ENCODE data around the gene LAMA2. TPM values are rescaled to one million over a fixed set of nuclear protein-coding genes. Genes with fewer than 3 reads are reported as not detected.

LAMA2 gene
- total RNA-seq, 1 experiment from 2014 or later = 2.2 TPM

DNA sequence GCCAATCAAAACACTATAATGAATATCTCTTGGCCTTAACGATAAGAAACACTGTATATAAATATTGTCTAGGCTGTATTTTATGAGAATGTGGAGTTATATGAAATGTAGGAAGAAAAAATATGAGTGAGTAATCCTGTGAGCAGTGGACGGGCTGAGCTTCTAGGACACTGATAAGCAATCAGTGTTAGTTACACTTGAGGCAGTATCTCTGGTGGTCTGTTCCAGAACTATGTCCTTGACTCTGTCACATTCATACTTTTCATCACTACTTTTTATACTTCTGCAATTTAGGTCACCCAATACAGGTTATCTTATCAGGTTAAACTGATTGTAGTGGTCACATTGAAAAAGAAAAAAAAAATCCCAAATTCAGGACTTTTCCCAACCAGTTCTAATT lies 360.4 kb downstream of the LAMA2 start:
- DNase-seq (ENCODE audit: unreplicated experiment) = no peak
- no peaks in the 10 kb centered on the region for H3K36me3 Mint-ChIP-seq (ENCODE audit: insufficient read depth, unreplicated experiment)
- no peak overlapping the region for H3K27ac Mint-ChIP-seq (ENCODE audit: low read depth, unreplicated experiment)
- H3K4me1 Mint-ChIP-seq (ENCODE audit: insufficient read depth, unreplicated experiment) = peaks cover 5% of the 10 kb centered on the region
- H3K27me3 Mint-ChIP-seq (ENCODE audit: insufficient read depth, unreplicated experiment) = peaks cover 38% of the 10 kb centered on the region
- TF ChIP-seq, protein P1, sequence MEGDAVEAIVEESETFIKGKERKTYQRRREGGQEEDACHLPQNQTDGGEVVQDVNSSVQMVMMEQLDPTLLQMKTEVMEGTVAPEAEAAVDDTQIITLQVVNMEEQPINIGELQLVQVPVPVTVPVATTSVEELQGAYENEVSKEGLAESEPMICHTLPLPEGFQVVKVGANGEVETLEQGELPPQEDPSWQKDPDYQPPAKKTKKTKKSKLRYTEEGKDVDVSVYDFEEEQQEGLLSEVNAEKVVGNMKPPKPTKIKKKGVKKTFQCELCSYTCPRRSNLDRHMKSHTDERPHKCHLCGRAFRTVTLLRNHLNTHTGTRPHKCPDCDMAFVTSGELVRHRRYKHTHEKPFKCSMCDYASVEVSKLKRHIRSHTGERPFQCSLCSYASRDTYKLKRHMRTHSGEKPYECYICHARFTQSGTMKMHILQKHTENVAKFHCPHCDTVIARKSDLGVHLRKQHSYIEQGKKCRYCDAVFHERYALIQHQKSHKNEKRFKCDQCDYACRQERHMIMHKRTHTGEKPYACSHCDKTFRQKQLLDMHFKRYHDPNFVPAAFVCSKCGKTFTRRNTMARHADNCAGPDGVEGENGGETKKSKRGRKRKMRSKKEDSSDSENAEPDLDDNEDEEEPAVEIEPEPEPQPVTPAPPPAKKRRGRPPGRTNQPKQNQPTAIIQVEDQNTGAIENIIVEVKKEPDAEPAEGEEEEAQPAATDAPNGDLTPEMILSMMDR (IDR thresholded peaks at IDR 0.05; ENCODE audit: unreplicated experiment) = no peak
- intact Hi-C loops (cut with micrococcal nuclease) = no loop called here
- ChIA-PET CTCF (interaction anchor here (0.7 kb wide), 2 partner anchors 723 to 1369 kb away, joined by 4 read pairs; partner anchors contain the start of gene PTPRK), POLR2A (interaction anchor here (0.6 kb wide), 1 partner anchor 115 kb away, joined by 3 read pairs; no protein-coding TSS in a partner anchor)
- no peak overlapping the region for H3K4me3 Mint-ChIP-seq (ENCODE audit: unreplicated experiment)
- no peaks in the 10 kb centered on the region for H3K9me3 Mint-ChIP-seq (ENCODE audit: unreplicated experiment)
- BruUV-seq (replicated peaks) = no TSS peak

DNA sequence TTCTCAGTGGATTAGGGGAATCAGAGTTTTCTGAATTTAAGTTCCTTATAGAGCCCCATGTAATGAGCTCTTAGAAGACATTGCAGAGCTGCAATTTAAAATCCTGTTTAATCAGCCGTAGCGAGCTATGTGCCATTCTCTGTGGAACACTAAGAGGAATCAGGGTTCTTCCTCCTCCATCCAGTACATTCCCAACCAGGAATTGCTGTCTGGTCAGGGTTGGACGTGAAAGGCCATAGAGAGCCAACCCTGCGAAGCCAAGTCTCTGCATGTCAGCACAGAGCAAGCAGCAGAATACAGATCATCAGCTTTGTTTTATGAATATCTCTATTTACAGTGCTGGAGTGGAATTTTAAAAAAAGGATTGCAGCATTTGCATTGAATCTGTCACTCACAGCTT lies 366.0 kb downstream of the LAMA2 start:
- Mint-ChIP-seq H3K4me1 (ENCODE audit: insufficient read depth, unreplicated experiment) (no peaks in the 10 kb centered on the region), H3K36me3 (ENCODE audit: insufficient read depth, unreplicated experiment) (no peaks in the 10 kb centered on the region), H3K4me3 (ENCODE audit: unreplicated experiment) (no peak overlapping the region), H3K27ac (ENCODE audit: low read depth, unreplicated experiment) (no peak overlapping the region), H3K9me3 (ENCODE audit: unreplicated experiment) (no peaks in the 10 kb centered on the region), H3K27me3 (ENCODE audit: insufficient read depth, unreplicated experiment) (peaks cover 71% of the 10 kb centered on the region)
- no peak for DNase-seq (ENCODE audit: unreplicated experiment)
- CTCF ChIA-PET = interaction anchor here (0.6 to 1.3 kb wide), 7 partner anchors 8 to 441 kb away, joined by 3 to 4 read pairs (median 3); no protein-coding TSS in a partner anchor
- TF ChIP-seq, protein P1 (IDR thresholded peaks at IDR 0.05; ENCODE audit: unreplicated experiment) = no peak
- POLR2A ChIA-PET = no interaction called here
- BruUV-seq (replicated peaks) = no TSS peak
- intact Hi-C loops (cut with micrococcal nuclease) = no loop called here

- Mint-ChIP-seq H3K4me1 (ENCODE audit: insufficient read depth, unreplicated experiment) (no peaks in the 10 kb centered on the region), H3K27me3 (ENCODE audit: insufficient read depth, unreplicated experiment) (peaks cover 67% of the 10 kb centered on the region), H3K27ac (ENCODE audit: low read depth, unreplicated experiment) (no peak overlapping the region), H3K36me3 (ENCODE audit: insufficient read depth, unreplicated experiment) (no peaks in the 10 kb centered on the region), H3K9me3 (ENCODE audit: unreplicated experiment) (no peaks in the 10 kb centered on the region), H3K4me3 (ENCODE audit: unreplicated experiment) (no peak overlapping the region)
- intact Hi-C loops (cut with micrococcal nuclease) = loop anchor here (1.0 to 10.0 kb wide), 7 partner anchors 120 to 1515 kb away; partner anchors contain the start of gene PTPRK
- ChIA-PET CTCF (interaction anchor here (0.5 to 4.7 kb wide), 28 partner anchors 8 to 1888 kb away, joined by 3 to 52 read pairs (median 3); no protein-coding TSS in a partner anchor), POLR2A (interaction anchor here (1.1 to 2.9 kb wide), 2 partner anchors 444 to 446 kb away, joined by 3 to 8 read pairs; no protein-coding TSS in a partner anchor)
- no TSS peak for BruUV-seq (replicated peaks)
- peak; percentile 77 for DNase-seq (ENCODE audit: unreplicated experiment)
- TF ChIP-seq, protein P1 (IDR thresholded peaks at IDR 0.05; ENCODE audit: unreplicated experiment) = peak; percentile 88
These were observed 368.9 kb downstream of the LAMA2 start for GRCh38 chr6:129251669-129252376.

DNA sequence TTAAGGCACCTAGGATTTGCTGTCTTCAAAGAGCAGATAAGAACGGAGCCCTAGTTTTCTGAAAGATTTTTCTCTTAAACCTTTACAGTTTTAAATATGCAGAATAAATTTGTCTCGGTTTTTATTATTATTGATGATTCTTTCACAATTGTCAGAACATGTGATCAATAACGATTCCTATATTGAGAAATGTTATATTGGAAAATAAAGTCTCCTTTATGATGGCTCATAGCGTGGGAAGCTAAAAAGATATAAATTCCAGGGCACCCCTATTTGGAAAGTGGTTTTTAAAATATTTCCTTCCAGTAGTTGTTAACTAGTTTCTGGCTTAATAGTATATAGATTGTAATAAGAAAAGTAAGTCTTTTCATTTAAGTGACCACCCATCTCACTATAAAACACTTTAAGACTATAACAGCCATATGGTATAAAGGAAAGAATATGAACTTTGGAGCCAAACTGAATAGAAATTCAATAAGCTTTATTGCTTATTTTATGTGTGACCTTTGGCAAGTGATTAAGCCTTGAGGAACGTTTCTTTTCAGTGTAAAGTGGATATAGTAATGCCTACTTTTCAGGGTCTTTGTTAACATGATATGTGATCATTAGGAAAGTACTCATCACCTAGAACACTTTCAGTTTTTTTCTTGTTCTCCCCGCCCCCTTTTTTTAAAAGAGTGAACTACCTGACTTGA lies 369.6 kb downstream of the LAMA2 start:
- POLR2A ChIA-PET = interaction anchor here (1.1 to 2.9 kb wide), 3 partner anchors 118 to 447 kb away, joined by 3 to 8 read pairs (median 3); no protein-coding TSS in a partner anchor
- BruUV-seq (replicated peaks) = no TSS peak
- intact Hi-C loops (cut with micrococcal nuclease) = loop anchor here (1.0 to 10.0 kb wide), 7 partner anchors 120 to 1515 kb away; partner anchors contain the start of gene PTPRK
- Mint-ChIP-seq H3K4me1 (ENCODE audit: insufficient read depth, unreplicated experiment) (no peaks in the 10 kb centered on the region), H3K4me3 (ENCODE audit: unreplicated experiment) (no peak overlapping the region), H3K27ac (ENCODE audit: low read depth, unreplicated experiment) (no peak overlapping the region), H3K36me3 (ENCODE audit: insufficient read depth, unreplicated experiment) (no peaks in the 10 kb centered on the region), H3K9me3 (ENCODE audit: unreplicated experiment) (no peaks in the 10 kb centered on the region), H3K27me3 (ENCODE audit: insufficient read depth, unreplicated experiment) (peaks cover 60% of the 10 kb centered on the region)
- CTCF ChIA-PET = interaction anchor here (0.6 to 4.7 kb wide), 24 partner anchors 8 to 1795 kb away, joined by 3 to 52 read pairs (median 4); no protein-coding TSS in a partner anchor
- TF ChIP-seq, protein P1 (IDR thresholded peaks at IDR 0.05; ENCODE audit: unreplicated experiment) = no peak
- no peak for DNase-seq (ENCODE audit: unreplicated experiment)
